Osteoblast (primary cell): Measurements from ENCODE around the gene KDM6B. TPM values are rescaled to one million over a fixed set of nuclear protein-coding genes. Genes with fewer than 3 reads are reported as not detected.

Experiments used
- DNase-seq: peaks from one replicate; pipeline ENCODE4 v3.0.0; 2011; ENCODE audit warnings: low spot score, mixed read lengths; ENCODE audit not compliant: insufficient read length; ENCODE audit errors: missing footprints
- H2AFZ ChIP-seq: 2 replicates; pipeline ENCODE4 v1.6.0; 2011; ENCODE audit warnings: mild to moderate bottlenecking, low read length
- H3K27ac ChIP-seq: 2 replicates; pipeline ENCODE4 v1.5.1; 2011; ENCODE audit warnings: mild to moderate bottlenecking, low read depth, low read length, moderate library complexity
- H3K27me3 ChIP-seq: 2 replicates; pipeline ENCODE4 v1.6.0; 2012; ENCODE audit warnings: mild to moderate bottlenecking, control low read depth, inconsistent platforms, low read length, moderate library complexity; ENCODE audit not compliant: insufficient read depth
- H3K36me3 ChIP-seq: 2 replicates; pipeline ENCODE4 v1.5.1; 2011; ENCODE audit warnings: mild to moderate bottlenecking, low read length, control low read depth, moderate library complexity; ENCODE audit not compliant: insufficient read depth
- H3K4me1 ChIP-seq: 2 replicates; pipeline ENCODE4 v1.5.1; 2011; ENCODE audit warnings: mild to moderate bottlenecking, low read length, control low read depth, moderate library complexity; ENCODE audit not compliant: insufficient read depth
- H3K4me2 ChIP-seq: 2 replicates; pipeline ENCODE4 v1.6.0; 2011; ENCODE audit warnings: mild to moderate bottlenecking, low read length; ENCODE audit not compliant: insufficient read depth
- H3K4me3 ChIP-seq: fragments of 200-600 bp; sonication (generic); 3 replicates; pipeline ENCODE4 v1.5.1; 2012; ENCODE audit warnings: mild to moderate bottlenecking, low read length, inconsistent platforms; ENCODE audit not compliant: insufficient read depth
- H3K79me2 ChIP-seq: 2 replicates; pipeline ENCODE4 v1.6.0; 2012; ENCODE audit warnings: mild to moderate bottlenecking, low read length, control low read depth, inconsistent platforms; ENCODE audit not compliant: insufficient read depth
- H3K9me3 ChIP-seq: 2 replicates; pipeline ENCODE4 v1.5.1; 2011; ENCODE audit warnings: low read depth, low read length, control low read depth
- H4K20me1 ChIP-seq: 2 replicates; pipeline ENCODE4 v1.6.0; 2012; ENCODE audit warnings: mild to moderate bottlenecking, low read length, control low read depth; ENCODE audit not compliant: insufficient read depth
- total RNA-seq: library from RNA; depleted of rRNA; stranded (reverse); fragments of >200 nt; gene quantifications from 2 replicates; pipeline ENCODE4 v1.2.3, GENCODE V29; 2012
- TF ChIP-seq, protein P1 (sequence below): IDR thresholded peaks from 2 replicates; pipeline ENCODE4 v1.5.1; 2011; ENCODE audit warnings: mild to moderate bottlenecking, low read depth, low read length, moderate library complexity; ENCODE audit errors: extremely low read depth

KDM6B gene
- total RNA-seq, 1 donor: 12.3 TPM

DNA sequence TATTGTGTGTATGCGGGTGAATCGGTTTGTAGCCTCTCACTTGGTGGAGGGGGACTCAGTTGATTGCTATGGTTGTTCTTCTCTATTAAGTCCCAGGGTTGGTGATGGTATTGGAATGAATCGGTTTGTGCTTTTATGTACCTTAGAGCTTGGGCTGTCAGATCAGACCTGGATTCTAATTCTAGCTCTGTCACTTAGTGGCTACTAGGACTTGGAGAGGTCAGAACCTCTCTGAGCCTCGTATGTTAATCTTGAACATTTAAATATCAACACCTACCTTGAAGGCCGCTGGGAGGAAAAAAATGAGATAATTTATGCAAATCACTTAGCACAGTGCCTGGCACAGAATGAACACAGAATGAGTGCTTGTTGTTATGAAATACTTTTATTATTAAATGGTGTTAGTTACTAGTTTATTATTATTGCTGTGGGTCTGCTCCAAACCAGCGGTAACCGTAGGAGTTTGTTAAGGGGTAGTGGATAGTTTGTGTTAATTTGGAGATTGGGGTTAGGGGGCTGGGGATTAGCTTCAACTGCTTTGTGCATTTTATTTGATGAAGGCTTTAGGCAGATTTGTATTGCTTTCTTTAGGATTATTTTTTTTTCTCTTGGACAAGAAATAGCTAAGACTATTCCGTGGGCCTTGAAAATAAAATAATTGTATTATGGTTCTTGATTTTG lies 3.5 kb downstream of the KDM6B start:
- H4K20me1 ChIP-seq: peaks cover 27% of the 10 kb centered on the region
- TF ChIP-seq, protein P1, sequence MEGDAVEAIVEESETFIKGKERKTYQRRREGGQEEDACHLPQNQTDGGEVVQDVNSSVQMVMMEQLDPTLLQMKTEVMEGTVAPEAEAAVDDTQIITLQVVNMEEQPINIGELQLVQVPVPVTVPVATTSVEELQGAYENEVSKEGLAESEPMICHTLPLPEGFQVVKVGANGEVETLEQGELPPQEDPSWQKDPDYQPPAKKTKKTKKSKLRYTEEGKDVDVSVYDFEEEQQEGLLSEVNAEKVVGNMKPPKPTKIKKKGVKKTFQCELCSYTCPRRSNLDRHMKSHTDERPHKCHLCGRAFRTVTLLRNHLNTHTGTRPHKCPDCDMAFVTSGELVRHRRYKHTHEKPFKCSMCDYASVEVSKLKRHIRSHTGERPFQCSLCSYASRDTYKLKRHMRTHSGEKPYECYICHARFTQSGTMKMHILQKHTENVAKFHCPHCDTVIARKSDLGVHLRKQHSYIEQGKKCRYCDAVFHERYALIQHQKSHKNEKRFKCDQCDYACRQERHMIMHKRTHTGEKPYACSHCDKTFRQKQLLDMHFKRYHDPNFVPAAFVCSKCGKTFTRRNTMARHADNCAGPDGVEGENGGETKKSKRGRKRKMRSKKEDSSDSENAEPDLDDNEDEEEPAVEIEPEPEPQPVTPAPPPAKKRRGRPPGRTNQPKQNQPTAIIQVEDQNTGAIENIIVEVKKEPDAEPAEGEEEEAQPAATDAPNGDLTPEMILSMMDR: no peak
- peak overlapping the region; percentile 75 for H3K4me3 ChIP-seq
- H3K4me1 ChIP-seq: peaks cover 47% of the 10 kb centered on the region
- H3K4me2 ChIP-seq: peak overlapping the region; percentile 86
- H3K9me3 ChIP-seq: no peaks in the 10 kb centered on the region
- peaks cover 16% of the 10 kb centered on the region for H3K79me2 ChIP-seq
- H3K36me3 ChIP-seq: peaks cover 9% of the 10 kb centered on the region
- H3K27ac ChIP-seq: peak overlapping the region; percentile 89
- DNase-seq: peak; percentile 71
- no peaks in the 10 kb centered on the region for H3K27me3 ChIP-seq
- peak overlapping the region; percentile 5 for H2AFZ ChIP-seq

DNA sequence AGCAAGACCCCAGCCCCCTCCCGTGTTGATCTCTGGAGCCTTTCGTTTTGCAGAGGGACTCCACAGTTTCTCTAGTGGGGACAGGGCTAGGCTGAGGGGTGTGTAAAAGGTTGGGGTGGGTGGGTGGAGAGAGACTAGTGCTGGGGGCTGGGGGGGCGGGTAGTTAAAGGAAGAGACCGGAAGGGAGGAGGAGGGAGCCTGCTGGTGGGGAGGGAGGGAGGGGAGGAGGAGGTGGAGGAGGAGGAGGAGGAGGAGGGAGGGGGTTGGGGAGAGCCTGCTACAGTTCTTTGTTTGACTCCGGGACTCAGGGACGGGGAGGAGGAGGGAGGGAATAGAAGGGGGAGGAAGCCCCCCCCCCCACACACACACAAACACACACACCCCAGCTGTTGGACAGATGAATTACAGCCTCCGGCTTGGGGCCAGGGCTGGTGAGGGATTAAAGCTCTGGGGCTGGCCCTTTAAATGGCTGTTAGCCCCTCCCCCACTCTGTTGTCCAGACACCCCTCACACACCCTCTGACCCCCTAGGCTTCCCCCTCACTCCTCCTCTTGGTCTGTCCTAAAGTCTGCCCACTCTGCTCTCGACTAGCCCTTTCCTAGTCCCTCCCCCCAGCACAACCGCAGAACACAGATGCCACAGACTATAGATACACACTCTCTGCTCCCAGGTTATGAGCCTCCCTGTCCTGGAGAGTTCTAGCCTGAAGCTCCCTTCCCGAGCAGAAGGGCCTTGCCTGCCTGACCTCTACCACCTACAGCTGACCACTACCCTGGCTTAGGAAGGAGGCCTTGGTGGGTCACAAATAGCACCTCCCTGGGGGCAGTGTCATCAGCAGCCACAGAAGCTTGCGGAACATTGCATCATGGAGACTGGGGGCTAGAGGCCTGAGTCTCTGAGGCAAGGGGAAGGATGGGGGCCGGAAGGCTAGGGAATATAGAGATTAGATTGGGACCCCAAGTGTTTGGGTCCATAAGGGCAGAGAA lies 4.4 kb downstream of the KDM6B start:
- Histone ChIP-seq H3K27me3 (no peaks in the 10 kb centered on the region), H3K4me3 (peak overlapping the region; percentile 57), H3K36me3 (peaks cover 9% of the 10 kb centered on the region), H3K4me2 (peak overlapping the region; percentile 86), H3K9me3 (no peaks in the 10 kb centered on the region), H2AFZ (no peak overlapping the region), H3K79me2 (peaks cover 16% of the 10 kb centered on the region), H3K4me1 (peaks cover 50% of the 10 kb centered on the region), H4K20me1 (peaks cover 27% of the 10 kb centered on the region), H3K27ac (peak overlapping the region; percentile 39)
- TF ChIP-seq, protein P1: no peak
- no peak for DNase-seq

DNA sequence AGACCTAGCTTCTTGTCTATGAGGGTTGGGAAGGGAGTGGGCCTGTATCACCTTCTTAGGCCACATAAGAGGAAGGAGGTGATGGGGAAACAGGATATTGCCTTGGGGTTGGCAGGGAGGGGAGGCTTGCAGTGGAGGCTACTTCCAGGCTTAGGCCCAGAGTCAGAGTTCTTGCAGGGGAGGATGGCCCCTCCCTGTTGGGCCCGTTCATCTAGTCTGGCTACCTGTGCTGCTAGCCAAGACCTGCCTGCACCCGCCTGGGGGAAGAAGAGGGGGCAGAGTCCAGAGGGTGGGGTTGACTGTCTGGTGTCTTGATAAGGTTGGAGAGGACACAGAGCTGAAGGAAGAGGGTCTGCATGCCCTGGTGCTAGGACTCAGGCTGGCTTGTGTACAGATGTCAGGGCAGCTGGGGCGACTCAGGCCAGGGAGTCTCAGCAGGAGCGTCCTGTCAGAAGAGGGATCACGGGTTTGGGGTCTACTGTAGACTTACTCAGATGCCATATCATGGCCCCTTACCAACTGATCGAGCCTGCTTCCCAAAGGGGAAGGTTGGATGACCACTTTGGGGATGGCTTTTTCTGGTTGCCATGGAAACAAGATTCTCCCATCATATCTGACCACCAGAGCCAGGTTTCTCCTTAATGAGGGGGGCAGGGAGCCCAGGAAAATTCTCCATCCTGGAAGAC lies 5.3 kb downstream of the KDM6B start:
- Histone ChIP-seq H3K4me3 (no peak overlapping the region), H3K27me3 (no peaks in the 10 kb centered on the region), H3K9me3 (no peaks in the 10 kb centered on the region), H4K20me1 (peaks cover 27% of the 10 kb centered on the region), H3K36me3 (peaks cover 9% of the 10 kb centered on the region), H3K27ac (no peak overlapping the region), H3K4me1 (peaks cover 45% of the 10 kb centered on the region), H3K79me2 (peaks cover 19% of the 10 kb centered on the region), H3K4me2 (peak overlapping the region; percentile 71), H2AFZ (no peak overlapping the region)
- TF ChIP-seq, protein P1: no peak
- no peak for DNase-seq
